ENCODE results near the gene ATP1B3. TPM values are rescaled to one million over a fixed set of nuclear protein-coding genes. Genes with fewer than 3 reads are reported as not detected.

ATP1B3 gene
- 10 to 100 TPM; 32.5 to 61.0 (median 41.7) TPM for total RNA-seq

- DNase-seq (ENCODE audit: extremely low spot score) = peak; percentile 92
- no CpG with 5 or more reads among the region's 69 CpGs for WGBS
- Histone ChIP-seq H3K4me3 (peak within 1 kb of the TSS; percentile 83 to 95 (median 93)), H3K27me3 (no peaks in the 10 kb centered on the region), H3K9me3 (no peaks in the 10 kb centered on the region), H3K36me3 (no peaks in the 10 kb centered on the region), H3K4me1 (peaks cover 26 to 28% (median 27%) of the 10 kb centered on the region in 4 donors), H3K27ac (replicated peaks in 1 of 4) (peak within 1 kb of the TSS; percentile 99 to 100 (median 100))
- intact Hi-C loops (cut with DNase I) = loop anchor here (10.0 kb wide), 1 partner anchor 422 kb away; no protein-coding TSS in a partner anchor
- TF ChIP-seq CTCF (IDR thresholded peaks at IDR 0.05) (peak in 1 of 3 experiments; percentile 3), POLR2A (IDR thresholded peaks at IDR 0.05; ENCODE audit: low read depth) (peak; percentile 60), EP300 (IDR thresholded peaks at IDR 0.05) (no peak), POLR2AphosphoS5 (IDR thresholded peaks at IDR 0.05) (peak; percentile 84 to 94)
These were observed at the start of gene ATP1B3 for GRCh38 chr3:141876381-141876890. Gene ATP1B3 (plus strand): TSS chr3:141876643. CDS start chr3:141876802, 159 bp downstream.

- H3K4me1 ChIP-seq = peaks cover 0 to 5% (median 0%) of the 10 kb centered on the region in 4 donors
- H3K4me3 ChIP-seq = no peak overlapping the region
- no peak overlapping the region for H3K27ac ChIP-seq (replicated peaks in 1 of 4)
- intact Hi-C loops (cut with DNase I) = no loop called here
- no peaks in the 10 kb centered on the region for H3K9me3 ChIP-seq
- no peaks in the 10 kb centered on the region for H3K36me3 ChIP-seq
- TF ChIP-seq POLR2A (IDR thresholded peaks at IDR 0.05; ENCODE audit: low read depth) = no peak
- TF ChIP-seq EP300 (IDR thresholded peaks at IDR 0.05) = no peak
- TF ChIP-seq POLR2AphosphoS5 (IDR thresholded peaks at IDR 0.05) = no peak
- TF ChIP-seq CTCF (IDR thresholded peaks at IDR 0.05) = no peak
- H3K27me3 ChIP-seq = no peaks in the 10 kb centered on the region
- no peak for DNase-seq (ENCODE audit: extremely low spot score)
These were observed 48.0 kb upstream of the ATP1B3 start for GRCh38 chr3:141828487-141828886.

GRCh38 chr3:141828890-141829289 is 47.6 kb upstream of the ATP1B3 start:
- Histone ChIP-seq H3K36me3 (no peaks in the 10 kb centered on the region), H3K27ac (replicated peaks in 1 of 4) (no peak overlapping the region), H3K4me1 (peaks cover 0 to 5% (median 0%) of the 10 kb centered on the region in 4 donors), H3K4me3 (no peak overlapping the region), H3K9me3 (no peaks in the 10 kb centered on the region), H3K27me3 (no peaks in the 10 kb centered on the region)
- 30% methylated on average over 2 of the region's 2 CpGs for WGBS
- TF ChIP-seq EP300 (IDR thresholded peaks at IDR 0.05) (no peak), POLR2AphosphoS5 (IDR thresholded peaks at IDR 0.05) (no peak), POLR2A (IDR thresholded peaks at IDR 0.05; ENCODE audit: low read depth) (no peak), CTCF (IDR thresholded peaks at IDR 0.05) (no peak)
- DNase-seq (ENCODE audit: extremely low spot score) = no peak
- intact Hi-C loops (cut with DNase I) = no loop called here

GRCh38 chr3:141830508-141830907 is 45.9 kb upstream of the ATP1B3 start:
- Histone ChIP-seq H3K27me3 (no peaks in the 10 kb centered on the region), H3K4me1 (peaks cover 0 to 5% (median 0%) of the 10 kb centered on the region in 4 donors), H3K36me3 (no peaks in the 10 kb centered on the region), H3K9me3 (no peaks in the 10 kb centered on the region), H3K4me3 (no peak overlapping the region), H3K27ac (replicated peaks in 1 of 4) (no peak overlapping the region)
- intact Hi-C loops (cut with DNase I) = no loop called here
- DNase-seq (ENCODE audit: extremely low spot score) = no peak
- WGBS = 85% methylated on average over 6 of the region's 6 CpGs
- TF ChIP-seq EP300 (IDR thresholded peaks at IDR 0.05) = no peak
- no peak for TF ChIP-seq CTCF (IDR thresholded peaks at IDR 0.05)
- TF ChIP-seq POLR2A (IDR thresholded peaks at IDR 0.05; ENCODE audit: low read depth) = no peak
- TF ChIP-seq POLR2AphosphoS5 (IDR thresholded peaks at IDR 0.05) = no peak

- Histone ChIP-seq H3K9me3 (no peaks in the 10 kb centered on the region), H3K4me1 (no peaks in the 10 kb centered on the region), H3K4me3 (no peak overlapping the region), H3K36me3 (no peaks in the 10 kb centered on the region), H3K27ac (replicated peaks in 1 of 4) (no peak overlapping the region), H3K27me3 (no peaks in the 10 kb centered on the region)
- no peak for TF ChIP-seq CTCF (IDR thresholded peaks at IDR 0.05)
- no peak for TF ChIP-seq POLR2AphosphoS5 (IDR thresholded peaks at IDR 0.05)
- TF ChIP-seq POLR2A (IDR thresholded peaks at IDR 0.05; ENCODE audit: low read depth) = no peak
- no peak for TF ChIP-seq EP300 (IDR thresholded peaks at IDR 0.05)
- no peak for DNase-seq (ENCODE audit: extremely low spot score)
- WGBS = 97% methylated on average over 3 of the region's 3 CpGs
- intact Hi-C loops (cut with DNase I) = no loop called here
These were observed 42.2 kb upstream of the ATP1B3 start for GRCh38 chr3:141834292-141834691.
